Brain pericyte (primary cell): ENCODE measurements around the gene GNB1L.
A peak's percentile ranks its signal among the peaks of the same experiment; 100 is the strongest.

Experiments used
- DNase-seq: peaks from one replicate; pipeline ENCODE4 v3.0.0-alpha.2; 2012; ENCODE audit warnings: low read depth, low spot score

The GNB1L gene

GRCh38 chr22:19854778-19855503, at the start of gene GNB1L, which contains the start of gene RTL10:
Gene GNB1L (minus strand): TSS chr22:19854874. CDS start chr22:19821355, 33,519 bp downstream.
Gene RTL10 (minus strand): TSS chr22:19854874. CDS start chr22:19852261, 2,613 bp downstream.
- DNase-seq: peak; percentile 91

DNA sequence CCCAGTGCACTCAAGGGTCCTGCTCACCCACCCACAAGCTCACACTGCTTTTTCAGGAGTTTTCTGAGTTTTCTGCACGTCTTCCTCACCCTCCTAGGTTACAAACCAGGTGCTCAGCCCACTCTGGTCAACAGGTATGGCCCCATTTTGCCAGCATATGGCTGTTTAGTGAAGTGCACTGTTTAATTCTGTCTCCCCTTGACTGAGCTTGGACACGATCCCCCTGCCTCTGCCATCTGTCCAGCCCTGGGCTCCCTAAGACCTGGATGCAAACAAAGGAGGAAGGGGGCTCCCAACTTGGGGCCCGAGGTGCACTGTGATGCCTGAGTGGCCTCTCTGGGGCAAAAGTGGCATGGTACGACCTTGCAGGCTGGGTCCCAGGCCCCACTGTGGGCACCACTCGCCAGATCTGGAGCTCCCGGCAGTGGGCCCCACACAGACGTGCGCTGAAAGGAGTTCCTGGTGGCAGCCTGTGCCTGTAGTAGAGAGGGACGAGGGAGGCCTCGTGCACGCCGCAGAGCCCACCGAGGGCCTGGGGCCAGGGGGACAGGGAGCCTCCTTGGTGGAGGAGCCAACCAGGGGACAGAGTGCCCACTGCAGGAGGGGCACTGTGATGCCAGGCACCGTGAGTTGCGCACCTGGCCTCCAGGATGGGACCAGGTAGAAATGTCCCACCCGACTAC, 49.6 kb upstream of the GNB1L start:
- DNase-seq: no peak

GRCh38 chr22:19903513-19903912, 48.8 kb upstream of the GNB1L start:
- no peak for DNase-seq

DNA sequence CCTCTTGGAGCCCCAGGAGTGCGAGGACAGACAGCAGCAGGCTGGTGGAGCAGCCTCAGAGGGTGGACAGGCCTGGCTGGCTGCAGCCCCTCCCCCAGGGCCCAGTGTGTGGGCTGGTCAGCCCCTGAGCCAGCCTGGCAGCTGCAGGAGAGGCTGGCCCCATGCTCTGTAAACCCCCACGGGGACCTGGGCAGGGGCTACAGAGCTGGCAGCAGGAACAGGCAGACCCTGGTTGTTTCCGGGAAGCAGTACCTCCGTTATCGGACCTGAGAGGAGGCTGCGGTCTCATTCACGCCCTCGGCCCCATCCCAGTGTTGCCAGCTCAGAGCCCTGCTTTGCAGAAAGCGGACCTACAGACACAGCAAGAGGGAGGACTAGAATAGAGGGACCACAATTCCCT, 48.4 kb upstream of the GNB1L start:
- DNase-seq: no peak

- DNase-seq: no peak
Measured at GRCh38 chr22:19902245-19902715, 47.6 kb upstream of the GNB1L start.

- no peak for DNase-seq
Measured at GRCh38 chr22:19901577-19902244, 47.0 kb upstream of the GNB1L start.

DNA sequence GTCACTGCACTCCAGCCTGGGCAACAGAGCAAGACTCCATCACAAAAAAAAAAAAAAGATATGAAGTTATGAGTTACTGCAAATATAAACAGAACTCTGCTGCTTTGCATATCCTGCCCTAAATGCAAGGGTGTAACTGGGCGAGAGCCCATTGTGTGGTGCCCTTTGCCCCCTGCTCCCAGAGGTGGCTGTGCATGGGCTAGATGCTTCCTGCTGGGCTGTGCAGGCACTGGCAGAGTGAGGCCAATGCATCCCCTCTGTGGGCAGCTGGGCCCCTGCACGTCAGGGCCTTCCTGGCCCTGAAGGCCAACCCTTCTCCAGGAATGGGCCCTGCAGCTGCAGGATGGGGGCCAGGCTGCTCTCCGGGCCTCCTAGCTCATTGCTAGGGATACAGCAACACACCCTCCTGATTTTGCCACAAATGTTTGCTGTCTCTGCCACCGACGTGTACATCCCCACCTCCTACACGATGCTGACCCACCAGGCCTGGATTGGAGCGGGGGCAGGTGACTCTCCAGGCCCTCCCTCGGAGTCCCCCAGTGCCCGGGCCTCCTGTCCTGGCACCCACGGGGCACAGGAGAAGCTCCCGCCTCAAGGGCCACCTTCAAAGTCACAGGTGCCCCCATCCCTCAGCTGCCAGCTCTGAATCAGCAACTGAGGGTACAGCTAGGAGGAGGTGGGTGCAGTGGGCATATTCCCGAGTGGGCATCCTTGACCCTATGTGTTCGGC, 46.2 kb upstream of the GNB1L start:
- DNase-seq: no peak

DNA sequence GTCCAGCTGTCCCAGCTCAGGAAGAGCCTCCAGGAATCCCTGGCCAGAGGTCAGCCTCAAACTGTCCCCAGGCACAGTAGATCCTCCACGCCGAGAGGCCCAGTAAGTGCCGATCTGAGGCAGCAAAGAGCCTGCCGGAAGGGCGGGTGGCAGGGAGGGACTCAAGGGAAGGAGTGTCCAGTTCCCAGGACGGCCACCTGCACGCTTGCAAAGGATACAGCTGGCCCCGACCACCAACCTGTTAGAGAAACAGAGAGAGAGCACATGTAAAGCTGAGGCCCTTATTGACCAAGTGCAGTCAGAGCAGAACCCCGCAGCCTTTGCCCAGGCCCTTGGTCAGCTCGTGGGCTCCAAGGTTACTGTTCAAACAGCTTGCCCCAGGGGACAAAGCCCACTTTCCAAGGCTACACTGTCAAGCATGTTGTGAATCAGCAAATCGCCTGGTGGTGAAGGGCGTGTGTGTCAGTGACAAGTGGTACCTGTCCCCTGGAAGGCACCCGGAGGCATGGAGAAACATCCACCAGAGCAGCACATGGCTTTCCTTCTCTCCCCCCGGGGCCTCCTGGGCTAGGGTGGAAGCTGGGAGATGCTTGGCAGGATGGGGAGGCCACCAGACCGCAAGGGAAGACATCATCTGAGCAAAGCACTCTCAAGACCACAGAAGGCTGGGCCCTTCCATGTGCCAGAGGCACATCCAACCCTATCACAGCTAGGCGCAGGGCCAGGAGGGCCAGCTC, 44.3 kb upstream of the GNB1L start:
- DNase-seq: no peak

DNA sequence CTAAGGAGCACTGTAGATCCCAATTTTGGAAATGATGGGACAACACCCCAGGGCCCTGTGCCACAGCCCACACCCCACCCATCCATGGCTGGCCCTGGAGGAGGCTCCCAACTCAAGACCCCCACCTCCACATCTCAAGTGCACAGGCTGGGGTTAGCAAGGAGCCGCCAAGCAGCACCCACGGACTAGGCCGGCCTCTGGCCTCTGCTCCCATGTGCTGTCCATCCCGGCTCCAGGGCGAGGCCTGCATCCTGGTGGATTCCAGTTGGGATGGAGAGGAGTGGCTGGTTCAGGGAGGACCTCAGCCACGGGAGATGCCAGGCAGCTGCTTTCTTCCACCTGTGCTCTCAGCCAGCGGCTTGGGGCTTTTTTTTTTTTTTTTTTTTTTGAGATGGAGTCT, 43.5 kb upstream of the GNB1L start:
- DNase-seq: no peak

GRCh38 chr22:19897726-19898125, 43.1 kb upstream of the GNB1L start:
- no peak for DNase-seq

DNA sequence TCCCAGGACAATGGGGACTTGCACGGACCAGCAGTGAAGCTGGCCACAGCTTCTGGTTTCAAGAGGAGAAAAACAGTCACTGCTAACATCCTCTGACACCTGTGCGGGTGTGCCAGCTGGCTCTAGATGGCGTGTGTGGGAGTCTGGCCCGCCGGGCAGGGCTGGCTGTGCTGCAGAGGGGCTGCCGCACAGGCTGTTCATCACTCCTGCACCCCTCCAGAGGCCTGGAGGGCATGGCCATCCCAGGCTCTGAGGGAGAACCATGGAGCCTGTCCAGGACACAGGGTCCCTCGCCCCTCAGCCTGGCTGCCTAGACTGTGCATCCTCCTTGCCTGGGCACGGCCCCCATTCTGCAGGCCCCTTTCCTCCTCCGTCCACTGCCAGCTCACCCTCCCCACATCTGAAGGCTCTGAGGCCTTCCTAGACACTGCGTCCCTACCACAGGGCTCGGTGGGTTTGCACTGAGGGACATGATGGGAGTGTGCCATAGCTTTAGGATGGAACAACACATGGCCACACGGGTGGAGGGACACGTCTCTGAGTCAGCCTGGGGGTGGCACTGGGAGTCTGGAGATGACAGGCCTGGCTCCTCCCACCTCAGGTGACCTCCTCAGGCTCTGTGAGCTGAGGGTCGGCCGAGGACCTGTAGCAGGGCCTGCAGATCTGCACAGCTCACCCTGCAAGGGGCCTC, 42.1 kb upstream of the GNB1L start:
- no peak for DNase-seq

- DNase-seq: no peak
Measured at GRCh38 chr22:19895160-19895849, 40.6 kb upstream of the GNB1L start.

DNA sequence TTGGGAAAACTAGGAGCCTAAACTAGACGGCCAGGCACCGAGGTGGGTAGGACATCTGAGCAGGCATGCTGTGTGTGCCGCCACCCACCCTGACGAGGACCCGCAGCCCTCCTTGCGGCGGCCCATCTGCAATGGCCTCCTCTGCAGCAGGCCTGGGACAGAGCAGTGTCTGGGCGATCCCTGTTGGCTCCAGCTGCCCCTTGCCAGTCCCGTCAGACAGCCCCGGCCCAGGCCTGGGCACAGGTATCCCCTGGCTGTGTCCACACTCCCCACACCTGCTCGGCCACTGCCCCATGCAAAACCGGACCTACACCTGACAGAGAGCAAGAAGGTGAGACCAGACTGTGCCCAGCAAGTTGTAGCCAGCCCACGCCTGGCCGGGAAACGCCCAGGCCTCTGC, 38.7 kb upstream of the GNB1L start:
- no peak for DNase-seq

DNA sequence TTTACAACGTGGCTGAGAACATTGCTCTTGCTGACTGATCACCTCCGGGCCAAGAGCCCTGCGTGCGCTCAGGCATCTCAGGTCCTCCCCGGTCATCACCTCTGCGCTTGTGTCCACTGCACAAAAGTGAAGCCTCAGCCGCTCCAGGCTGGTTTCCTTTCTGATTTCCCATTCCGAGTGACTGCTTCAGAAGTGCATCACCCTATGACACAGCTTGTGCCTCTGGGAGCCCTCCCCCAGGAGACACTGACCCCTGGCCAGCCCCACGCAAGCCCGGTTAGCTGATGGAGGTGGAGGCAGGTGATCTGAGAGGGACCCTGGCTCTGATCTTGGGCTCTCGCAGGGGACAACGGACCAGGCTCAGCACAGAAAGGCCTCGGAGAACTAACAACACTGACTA, 38.3 kb upstream of the GNB1L start:
- no peak for DNase-seq

DNA sequence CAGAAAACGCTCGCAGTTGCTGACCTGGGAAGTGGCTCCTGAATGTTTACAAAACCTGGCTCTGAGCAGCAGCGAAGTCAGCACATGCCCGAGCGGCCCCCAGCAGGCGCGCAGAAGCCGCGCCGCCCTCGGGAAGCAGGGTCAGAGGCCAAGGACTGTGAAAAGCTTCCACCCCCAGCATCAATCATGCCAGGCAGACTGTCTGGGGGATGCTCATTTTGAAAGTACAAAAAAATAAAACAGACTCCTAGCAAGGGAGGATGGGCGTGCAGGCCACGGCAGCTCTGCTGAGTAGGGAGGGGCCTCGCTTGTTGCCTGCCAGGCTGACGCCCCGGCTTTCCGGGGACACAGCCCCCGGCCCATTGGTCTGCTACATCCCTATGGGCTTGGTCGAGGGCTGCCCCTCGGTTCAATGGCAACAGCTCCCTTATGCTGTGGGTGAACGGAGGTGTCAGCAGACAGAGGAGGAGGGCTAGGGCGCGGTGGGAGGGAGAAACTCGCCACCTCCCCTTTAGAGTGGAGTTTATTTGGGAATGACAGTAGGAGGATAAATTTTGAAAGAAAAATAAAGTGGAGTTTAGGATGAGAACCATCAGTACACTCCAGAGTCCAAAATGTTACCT, 37.7 kb upstream of the GNB1L start:
- DNase-seq: no peak

DNA sequence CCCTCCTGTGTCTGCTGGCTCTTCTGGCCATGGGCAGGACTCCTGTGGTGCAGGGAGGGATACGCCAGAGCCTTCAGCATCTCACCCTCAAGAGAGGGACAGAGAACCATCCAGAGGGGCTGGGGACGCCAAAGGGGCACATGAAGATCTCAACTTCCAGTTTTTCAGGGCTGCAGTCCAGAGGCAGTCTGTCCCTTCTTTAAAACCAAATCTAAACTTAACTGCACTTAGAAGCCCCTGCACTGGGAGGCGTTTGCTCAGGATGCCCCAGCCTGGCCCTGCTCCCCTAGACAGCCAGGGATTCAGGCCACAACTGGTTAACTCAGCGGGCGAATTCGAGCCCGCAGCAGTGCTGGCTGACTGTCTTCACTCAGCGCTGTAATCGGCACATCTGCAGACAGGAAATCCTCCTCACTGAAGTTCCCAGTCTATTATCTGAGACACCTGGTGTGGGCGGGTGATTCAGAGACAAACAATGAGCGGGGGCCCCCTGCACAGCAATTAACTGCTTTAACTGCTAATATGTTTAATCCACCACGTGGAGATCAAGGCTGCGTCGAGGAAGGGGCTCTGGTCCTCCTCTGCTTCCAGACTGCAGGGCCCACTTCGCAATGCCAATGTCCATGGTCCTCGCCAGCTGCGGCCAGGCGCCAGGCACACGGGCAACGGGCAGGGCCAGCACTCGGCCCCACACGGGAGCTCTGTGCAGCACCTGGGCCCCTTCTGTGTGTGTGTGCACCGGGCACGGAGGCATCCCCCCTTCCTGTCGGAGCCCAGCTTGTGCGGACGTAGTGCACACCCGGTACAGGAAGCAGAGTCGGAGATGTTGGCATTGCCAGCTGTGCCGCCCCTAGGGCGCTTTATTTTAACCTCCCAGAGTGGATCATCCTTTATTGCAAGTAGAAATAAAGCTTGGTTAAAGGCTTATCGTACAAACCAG, 36.9 kb upstream of the GNB1L start:
- no peak for DNase-seq

DNA sequence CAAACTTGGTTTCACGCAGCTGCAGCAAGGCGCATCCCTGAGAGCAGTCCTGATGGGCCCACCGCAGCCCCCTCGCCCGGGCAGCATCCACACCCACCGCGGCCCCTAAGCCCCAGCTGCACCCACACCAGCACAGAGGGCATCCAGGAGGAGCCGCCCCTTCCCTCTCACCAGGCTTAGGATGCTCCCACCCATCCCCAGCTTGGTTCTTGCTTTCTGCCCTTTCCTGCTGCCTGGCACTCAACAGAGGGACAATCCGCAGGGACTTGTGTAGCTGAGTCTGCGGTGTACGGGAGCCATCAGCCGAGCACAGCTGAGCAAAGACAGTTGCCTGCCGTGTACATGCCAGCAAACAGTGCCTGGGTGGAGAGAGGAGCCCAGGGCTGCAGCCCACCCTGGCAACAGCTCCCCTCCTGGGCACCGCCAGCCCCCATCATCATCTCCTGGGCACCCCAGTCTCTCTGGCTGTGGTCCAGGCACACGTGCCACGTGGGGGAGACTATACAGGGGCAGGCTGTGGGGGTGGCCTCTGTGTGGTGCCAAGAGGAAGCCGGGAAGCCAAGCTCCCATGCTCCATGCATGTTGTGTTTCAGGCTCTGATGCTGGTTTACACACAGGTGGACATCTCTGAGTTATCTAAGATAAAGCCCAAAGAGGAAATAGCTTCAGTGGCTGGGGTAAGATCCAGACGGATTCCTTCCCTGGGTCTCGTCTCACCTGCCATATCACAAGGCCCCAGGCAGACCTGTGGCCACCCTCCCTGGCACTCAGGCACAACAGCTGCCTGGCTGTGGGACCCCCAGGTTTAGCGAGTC, 36.0 kb upstream of the GNB1L start:
- DNase-seq: no peak

DNA sequence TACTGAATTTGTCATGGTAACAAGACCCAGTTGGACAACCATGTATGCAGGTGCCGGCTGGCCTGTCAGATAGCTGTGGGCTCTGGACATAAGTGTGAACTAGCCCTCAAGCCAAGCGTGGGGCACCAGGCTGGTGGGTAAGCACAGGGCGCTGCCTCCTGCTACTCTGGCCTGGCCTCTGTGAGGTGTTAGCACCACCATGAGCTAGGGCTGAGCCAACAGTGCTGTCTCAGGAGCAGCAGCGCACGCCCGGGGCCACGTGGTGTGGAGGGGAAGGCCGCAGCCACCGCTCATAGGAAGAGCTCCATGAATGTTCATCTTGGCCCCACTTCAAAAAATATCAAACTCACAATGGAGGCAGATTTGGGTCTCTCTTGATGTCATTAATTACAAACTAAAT, 35.3 kb upstream of the GNB1L start:
- no peak for DNase-seq
